SH-SY5Y (cell line): ENCODE results near the gene CALD1.

Source experiments
- GATA2 ChIP-seq: IDR thresholded peaks from 2 replicates; pipeline ENCODE4 v1.6.1; 2011; ENCODE audit warnings: mild to moderate bottlenecking, low read depth, low read length
- GATA3 ChIP-seq: IDR thresholded peaks from 2 replicates; pipeline ENCODE4 v1.6.1; 2011; ENCODE audit warnings: low read depth, mild to moderate bottlenecking, low read length, moderate library complexity

- TF ChIP-seq GATA2 (no peak), GATA3 (no peak)
Observed at GRCh38 chr7:134891696-134892678, 112.6 kb downstream of the CALD1 start.
